Naive thymus-derived CD4-positive, alpha-beta T cell (primary cell): ENCODE data around the gene AKAP17A. TPM values are rescaled to one million over a fixed set of nuclear protein-coding genes. Genes with fewer than 3 reads are reported as not detected.
"Not testable (repeated sequence)": the region's sequence is repeated elsewhere in the genome, so short reads cannot be mapped to it uniquely, and the experiment has no call there.

Source experiments
- ATAC-seq: fragments of 150-1000 bp; cut with Tn5 transposase; 2 replicates; pipeline ENCODE4 v1.10.0; 2021; ENCODE audit warnings: mild to moderate bottlenecking, moderate library complexity
- CTCF ChIA-PET: fragments of 350-600 bp; sonication (Branson Sonifier 250); formaldehyde crosslinking; loops from one replicate; lab custom pipeline; 2021; ENCODE audit warnings: antibody characterized with exemption; lab: Charles Lee
- POLR2A ChIA-PET: fragments of 350-600 bp; sonication (Branson Sonifier 250); formaldehyde crosslinking; loops from one replicate; lab custom pipeline; 2021; ENCODE audit warnings: antibody characterized with exemption, inconsistent platforms; lab: Charles Lee
- DNase-seq, 9 donors: peaks; one replicate each; pipeline versions ENCODE4 v3.0.0 to v3.0.0-alpha.2; 2020 to 2022; ENCODE audit warnings: mixed read lengths in 1 of 9
- H3K27ac ChIP-seq: one replicate; pipeline ENCODE4 v1.7.0; 2013; ENCODE audit warnings: mild to moderate bottlenecking, low read depth, low read length, moderate library complexity
- H3K27me3 ChIP-seq, 2 donors: one replicate each; pipeline ENCODE4 v1.7.0; 2013; ENCODE audit warnings: low read length in 2 of 2, mild to moderate bottlenecking in 2 of 2, moderate library complexity in 2 of 2; ENCODE audit not compliant: control insufficient read depth in 2 of 2, insufficient read depth in 2 of 2
- H3K36me3 ChIP-seq, 3 experiments: 1 replicate in 2 of 3; 2 replicates in 1 of 3; pipeline ENCODE4 v1.7.0; 2013; ENCODE audit warnings: low read length in 3 of 3, mild to moderate bottlenecking in 3 of 3, moderate library complexity in 1 of 3; ENCODE audit not compliant: insufficient read depth in 3 of 3, control insufficient read depth in 2 of 3
- H3K4me1 ChIP-seq, 2 donors: one replicate each; pipeline ENCODE4 v1.7.0; 2013; ENCODE audit warnings: low read length in 2 of 2, mild to moderate bottlenecking in 2 of 2, moderate library complexity in 1 of 2; ENCODE audit not compliant: control insufficient read depth in 2 of 2, insufficient read depth in 2 of 2
- H3K4me3 ChIP-seq: 2 replicates; pipeline ENCODE4 v1.7.0; 2013; ENCODE audit warnings: mild to moderate bottlenecking, low read length
- H3K9me3 ChIP-seq, 3 experiments: 1 replicate in 2 of 3; 2 replicates in 1 of 3; pipeline ENCODE4 v1.7.0; 2013; ENCODE audit warnings: low read length in 3 of 3; ENCODE audit not compliant: control insufficient read depth in 2 of 3
- H3K27ac Mint-ChIP-seq, 9 donors: one replicate each; pipeline ENCODE4 v1.8.0; 2020 to 2022; ENCODE audit warnings: mixed read lengths in 9 of 9, mild to moderate bottlenecking in 8 of 9, moderate library complexity in 5 of 9, inconsistent platforms in 2 of 9
- H3K27me3 Mint-ChIP-seq, 5 donors: one replicate each; pipeline ENCODE4 v1.8.0; 2021 to 2022; ENCODE audit warnings: mixed read lengths in 5 of 5, mild to moderate bottlenecking in 1 of 5
- H3K36me3 Mint-ChIP-seq, 5 donors: one replicate each; pipeline ENCODE4 v1.8.0; 2020 to 2022; ENCODE audit warnings: mixed read lengths in 5 of 5, mild to moderate bottlenecking in 3 of 5, inconsistent platforms in 1 of 5
- H3K4me1 Mint-ChIP-seq, 7 donors: one replicate each; pipeline ENCODE4 v1.8.0; 2020 to 2022; ENCODE audit warnings: mixed read lengths in 7 of 7, mild to moderate bottlenecking in 3 of 7, inconsistent platforms in 1 of 7
- H3K4me3 Mint-ChIP-seq, 10 donors: one replicate each; pipeline ENCODE4 v1.8.0; 2020 to 2022; ENCODE audit warnings: mild to moderate bottlenecking in 10 of 10, mixed read lengths in 10 of 10, moderate library complexity in 6 of 10, inconsistent platforms in 2 of 10
- H3K9me3 Mint-ChIP-seq, 11 donors: one replicate each; pipeline ENCODE4 v1.8.0; 2020 to 2022; ENCODE audit warnings: mixed read lengths in 11 of 11, mild to moderate bottlenecking in 4 of 11, inconsistent platforms in 1 of 11, moderate library complexity in 1 of 11
- intact Hi-C, 2 donors: fragments of 100-400 bp; cut with micrococcal nuclease; formaldehyde crosslinking; loops; one replicate each; pipeline ENCODE4 v1.15.1; 2023
- polyA plus RNA-seq, 2 donors: library from polyadenylated mRNA; unstranded; fragments of 300-500 nt; fragmentation: Illumina TruSeq; gene quantifications; one replicate each; pipeline ENCODE4 v1.2.3, GENCODE V29; 2021
- total RNA-seq, 6 experiments: library from RNA in 5 of 6; stranded (reverse) in 5 of 6; gene quantifications; 1 replicate in 5 of 6; 2 replicates in 1 of 6; pipeline ENCODE4 v1.2.3 and lab custom pipeline; 2021 to 2026

AKAP17A gene
- total and polyA plus RNA-seq, 7 experiments from 2014 or later: 19.2 to 165 (median 119) TPM

DNA sequence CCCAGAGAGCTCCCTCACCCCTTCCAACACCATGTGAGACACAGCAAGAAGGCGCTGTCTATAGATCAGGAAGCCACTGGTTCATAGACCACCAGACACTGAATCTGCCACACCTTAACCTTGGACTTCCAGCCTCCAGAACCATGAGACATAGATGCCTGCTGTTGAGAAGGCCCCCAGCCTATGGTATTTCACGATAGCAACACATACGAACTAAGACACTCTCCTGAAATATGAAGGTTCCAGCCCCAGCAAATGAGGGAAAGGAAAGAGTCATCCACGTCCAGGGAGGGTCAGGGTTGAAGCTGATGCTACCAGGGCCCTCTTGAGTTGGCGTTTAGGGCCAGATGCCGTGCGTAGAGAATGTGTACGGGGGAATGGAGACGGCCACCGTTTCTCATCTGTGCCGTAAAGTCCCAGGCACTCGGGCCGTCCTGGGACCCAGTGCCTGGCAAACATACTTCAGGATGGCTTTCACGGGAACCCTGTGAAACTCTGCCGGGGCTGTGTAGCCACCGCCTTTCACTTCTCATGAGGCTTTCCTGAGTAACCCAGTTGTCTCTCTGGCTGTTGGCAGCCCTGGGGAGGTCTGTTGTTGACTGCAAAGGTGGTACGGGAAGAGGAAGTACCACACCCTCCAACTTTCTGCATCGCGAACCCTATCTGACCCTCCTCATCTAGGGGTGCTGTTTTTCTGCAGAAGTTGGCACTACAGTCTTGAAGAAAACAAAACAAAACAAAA is 36.8 kb upstream of the AKAP17A start:
- intact Hi-C loops: loop anchor here (1.0 to 2.0 kb wide), 7 partner anchors 11 to 101 kb away; partner anchors contain the start of genes P2RY8 (in 2 of the 2) and AKAP17A (in 1 of the 2)
- peaks cover 0 to 39% (median 25%) of the 10 kb centered on the region in 11 donors for H3K9me3 Mint-ChIP-seq
- no peaks in the 10 kb centered on the region for H3K36me3 ChIP-seq
- H3K4me1 Mint-ChIP-seq: peaks cover 35 to 85% (median 56%) of the 10 kb centered on the region in 7 donors
- peak overlapping the region; percentile 55 to 81 (median 72) for H3K4me3 Mint-ChIP-seq
- H3K4me1 ChIP-seq: peaks cover 47 to 55% of the 10 kb centered on the region in 2 donors
- ATAC-seq: peak; percentile 97
- peaks cover 4 to 26% (median 20%) of the 10 kb centered on the region in 5 donors for H3K36me3 Mint-ChIP-seq
- no peaks in the 10 kb centered on the region for H3K27me3 ChIP-seq
- DNase-seq: peak in 8 of 9 donors; percentile 28 to 92 (median 83)
- peaks cover 0 to 11% (median 0%) of the 10 kb centered on the region in 5 donors for H3K27me3 Mint-ChIP-seq
- H3K27ac ChIP-seq: peak overlapping the region; percentile 72
- ChIA-PET POLR2A (no interaction called here), CTCF (no interaction called here)
- H3K9me3 ChIP-seq: peaks cover 0 to 10% (median 0%) of the 10 kb centered on the region in 3 experiments
- peak overlapping the region; percentile 22 for H3K4me3 ChIP-seq
- peak overlapping the region; percentile 91 to 100 (median 98) for H3K27ac Mint-ChIP-seq

DNA sequence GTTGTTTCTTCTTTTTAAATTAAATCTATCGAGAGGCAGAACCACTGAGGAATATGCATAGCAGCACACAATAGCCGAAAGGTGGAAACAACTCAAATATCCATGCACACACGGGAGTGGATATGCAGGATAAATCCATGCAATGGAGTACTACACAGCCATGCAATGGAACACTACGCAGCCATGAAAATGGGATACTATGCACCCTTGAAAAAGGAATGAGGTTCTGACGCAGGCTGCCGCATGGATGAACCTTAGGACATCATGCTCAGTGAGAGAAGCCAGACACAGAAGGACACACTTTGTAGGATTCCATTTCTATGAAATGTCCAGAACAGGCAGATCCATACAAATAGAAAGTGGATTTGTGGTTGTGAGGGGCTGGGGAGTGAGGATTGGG is 36.0 kb upstream of the AKAP17A start:
- Mint-ChIP-seq H3K27ac (peak overlapping the region; percentile 91 to 100 (median 98)), H3K27me3 (peaks cover 0 to 11% (median 0%) of the 10 kb centered on the region in 5 donors), H3K4me1 (peaks cover 35 to 83% (median 54%) of the 10 kb centered on the region in 7 donors), H3K36me3 (peaks cover 4 to 26% (median 20%) of the 10 kb centered on the region in 5 donors), H3K9me3 (peaks cover 0 to 35% (median 25%) of the 10 kb centered on the region in 11 donors), H3K4me3 (peak overlapping the region; percentile 25 to 75 (median 70))
- H3K27me3 ChIP-seq: no peaks in the 10 kb centered on the region
- H3K36me3 ChIP-seq: no peaks in the 10 kb centered on the region
- ChIA-PET POLR2A (no interaction called here), CTCF (no interaction called here)
- H3K4me1 ChIP-seq: peaks cover 47 to 60% of the 10 kb centered on the region in 2 donors
- H3K27ac ChIP-seq: peak overlapping the region; percentile 72
- peak overlapping the region; percentile 7 for H3K4me3 ChIP-seq
- peaks cover 0 to 10% (median 0%) of the 10 kb centered on the region in 3 experiments for H3K9me3 ChIP-seq
- intact Hi-C loops: loop anchor here (1.0 to 2.0 kb wide), 7 partner anchors 10 to 102 kb away; partner anchors contain the start of genes P2RY8 (in 2 of the 2) and AKAP17A (in 1 of the 2)
- no peak for DNase-seq
- ATAC-seq: no peak

DNA sequence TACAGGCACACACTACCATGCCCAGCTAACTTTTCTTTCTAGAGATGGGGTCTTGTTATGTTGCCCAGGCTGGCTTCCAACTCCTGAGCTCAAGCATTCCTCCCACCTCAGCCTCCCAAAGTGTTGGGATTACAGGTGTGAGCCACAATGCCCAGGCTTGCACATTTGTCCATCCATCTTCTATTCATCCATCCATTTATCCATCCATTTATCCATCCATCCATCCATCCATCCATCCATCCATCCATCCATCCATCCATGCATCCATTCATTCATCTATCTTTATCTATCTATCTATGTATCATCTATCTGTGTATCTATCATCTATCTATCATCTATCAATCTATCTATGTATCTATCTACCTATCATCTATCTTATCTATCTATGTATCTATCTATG is 34.0 kb upstream of the AKAP17A start:
- H3K9me3 ChIP-seq: peaks cover 0 to 10% (median 0%) of the 10 kb centered on the region in 3 experiments
- H3K36me3 ChIP-seq, H3K27me3 Mint-ChIP-seq, H3K27me3 ChIP-seq, CTCF ChIA-PET, ATAC-seq, intact Hi-C loops, DNase-seq, H3K4me3 ChIP-seq, H3K27ac ChIP-seq, POLR2A ChIA-PET: not testable (repeated sequence)
- Mint-ChIP-seq H3K9me3 (peaks cover 0 to 25% (median 14%) of the 10 kb centered on the region in 11 donors), H3K4me3 (peak overlapping the region in 3 of 10 donors; percentile 1 to 74 (median 2)), H3K27ac (peak overlapping the region in 8 of 9 donors; percentile 11 to 93 (median 80)), H3K36me3 (peaks cover 4 to 17% (median 11%) of the 10 kb centered on the region in 5 donors), H3K4me1 (peaks cover 37 to 84% (median 55%) of the 10 kb centered on the region in 7 donors)
- H3K4me1 ChIP-seq: peaks cover 45 to 56% of the 10 kb centered on the region in 2 donors

DNA sequence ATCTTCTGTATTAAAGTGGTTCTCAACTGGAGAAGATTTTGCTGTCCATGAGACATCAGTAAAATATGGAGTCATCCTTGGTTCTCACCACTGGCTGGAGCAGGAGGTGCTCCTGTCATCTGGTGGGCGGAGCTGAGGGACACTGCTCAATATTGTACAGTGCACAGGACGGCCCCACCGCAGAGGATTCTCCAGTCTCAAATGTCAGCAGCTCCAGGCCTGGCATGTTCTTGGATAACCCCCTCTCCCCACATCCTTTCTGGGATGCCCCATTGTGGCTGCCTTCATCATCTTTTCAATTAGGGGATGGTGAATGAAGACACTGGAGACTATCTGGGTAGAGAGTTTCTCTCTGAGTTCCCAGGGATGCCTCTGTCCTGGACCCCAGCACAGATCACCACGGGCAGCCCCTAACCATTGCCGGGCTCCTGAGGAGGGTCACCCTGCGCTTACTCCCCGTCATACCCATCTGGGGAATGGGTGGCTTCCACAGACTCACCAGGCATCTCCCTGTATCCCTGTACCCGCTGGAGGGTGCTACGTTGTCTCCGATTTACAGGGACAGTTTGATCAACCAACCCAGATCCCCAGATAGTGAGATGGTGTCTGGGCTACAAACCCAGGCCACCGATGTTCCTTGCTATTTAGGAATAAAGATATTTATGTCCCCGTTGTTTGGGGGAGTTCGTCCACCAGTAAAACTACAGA is 32.5 kb upstream of the AKAP17A start:
- Histone ChIP-seq H3K27me3 (no peaks in the 10 kb centered on the region), H3K4me3 (no peak overlapping the region), H3K27ac (no peak overlapping the region), H3K4me1 (peaks cover 36 to 49% of the 10 kb centered on the region in 2 donors), H3K9me3 (peaks cover 0 to 4% (median 0%) of the 10 kb centered on the region in 3 experiments), H3K36me3 (no peaks in the 10 kb centered on the region)
- POLR2A ChIA-PET: no interaction called here
- Mint-ChIP-seq H3K27me3 (peaks cover 0 to 8% (median 0%) of the 10 kb centered on the region in 5 donors), H3K36me3 (peaks cover 4 to 17% (median 7%) of the 10 kb centered on the region in 5 donors), H3K27ac (peak overlapping the region in 6 of 9 donors; percentile 19 to 92 (median 68)), H3K9me3 (peaks cover 0 to 18% (median 11%) of the 10 kb centered on the region in 11 donors), H3K4me3 (no peak overlapping the region), H3K4me1 (peaks cover 40 to 85% (median 62%) of the 10 kb centered on the region in 7 donors)
- no peak for DNase-seq
- no peak for ATAC-seq
- CTCF ChIA-PET: no interaction called here
- intact Hi-C loops: no loop called here

DNA sequence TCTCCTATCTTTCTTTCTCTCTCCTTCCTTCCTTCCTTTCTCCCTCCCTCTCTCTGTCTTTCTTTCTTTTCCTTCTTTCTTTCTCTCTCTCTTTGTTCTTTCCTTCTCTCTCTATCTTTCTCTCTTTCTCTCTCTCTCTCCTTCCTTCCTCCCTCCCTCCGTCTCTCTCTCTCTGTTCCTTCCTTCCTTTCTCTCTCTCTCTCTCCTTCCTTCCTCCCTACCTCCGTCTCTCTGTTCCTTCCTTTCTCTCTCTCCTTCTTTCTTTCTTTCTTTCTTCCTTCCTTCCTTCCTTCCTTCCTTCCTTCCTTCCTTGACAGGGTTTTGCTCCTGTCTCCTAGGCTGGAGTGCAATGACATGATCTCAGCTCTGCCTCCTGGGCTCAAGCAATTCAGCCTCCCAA is 30.2 kb upstream of the AKAP17A start:
- Histone ChIP-seq H3K9me3 (no peaks in the 10 kb centered on the region), H3K4me3 (no peak overlapping the region), H3K27ac (peak overlapping the region; percentile 7), H3K27me3 (no peaks in the 10 kb centered on the region), H3K4me1 (peaks cover 23 to 46% of the 10 kb centered on the region in 2 donors), H3K36me3 (no peaks in the 10 kb centered on the region)
- POLR2A ChIA-PET: no interaction called here
- Mint-ChIP-seq H3K27ac (peak overlapping the region in 8 of 9 donors; percentile 69 to 90 (median 83)), H3K9me3 (peaks cover 0 to 7% (median 4%) of the 10 kb centered on the region in 11 donors), H3K27me3 (peaks cover 0 to 12% (median 0%) of the 10 kb centered on the region in 5 donors), H3K36me3 (peaks cover 0 to 6% (median 4%) of the 10 kb centered on the region in 5 donors), H3K4me1 (peaks cover 35 to 83% (median 65%) of the 10 kb centered on the region in 7 donors), H3K4me3 (peak overlapping the region in 7 of 10 donors; percentile 21 to 73 (median 49))
- DNase-seq (no peak), ATAC-seq (no peak)
- intact Hi-C loops: no loop called here
- CTCF ChIA-PET: no interaction called here

DNA sequence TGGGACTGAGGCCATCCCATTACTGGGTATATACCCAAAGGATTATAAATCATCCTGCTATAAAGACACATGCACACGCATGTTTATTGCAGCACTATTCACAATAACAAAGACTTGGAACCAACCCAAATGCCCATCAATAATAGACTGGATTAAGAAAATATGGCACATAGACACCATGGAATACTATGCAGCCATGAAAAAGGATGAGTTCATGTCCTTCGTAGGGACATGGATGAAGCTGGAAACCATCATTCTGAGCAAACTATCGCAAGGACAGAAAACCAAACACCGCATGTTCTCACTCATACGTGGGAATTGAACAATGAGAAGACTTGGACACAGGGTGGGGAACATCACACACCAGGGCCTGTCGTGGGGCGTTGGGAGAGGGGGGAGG is 27.3 kb upstream of the AKAP17A start:
- H3K9me3 ChIP-seq, H3K27ac ChIP-seq, ATAC-seq, H3K27me3 ChIP-seq, H3K36me3 Mint-ChIP-seq, intact Hi-C loops, H3K9me3 Mint-ChIP-seq, DNase-seq, POLR2A ChIA-PET, H3K36me3 ChIP-seq, CTCF ChIA-PET, H3K4me3 ChIP-seq: not testable (repeated sequence)
- H3K27ac Mint-ChIP-seq: peak overlapping the region in 5 of 9 donors; percentile 21 to 86 (median 40)
- peak overlapping the region in 6 of 10 donors; percentile 16 to 51 (median 37) for H3K4me3 Mint-ChIP-seq
- peaks cover 35 to 72% (median 64%) of the 10 kb centered on the region in 7 donors for H3K4me1 Mint-ChIP-seq
- peaks cover 0 to 12% (median 0%) of the 10 kb centered on the region in 5 donors for H3K27me3 Mint-ChIP-seq
- peaks cover 23 to 42% of the 10 kb centered on the region in 2 donors for H3K4me1 ChIP-seq
